Measurements from ENCODE around the gene RNF130.

DNA sequence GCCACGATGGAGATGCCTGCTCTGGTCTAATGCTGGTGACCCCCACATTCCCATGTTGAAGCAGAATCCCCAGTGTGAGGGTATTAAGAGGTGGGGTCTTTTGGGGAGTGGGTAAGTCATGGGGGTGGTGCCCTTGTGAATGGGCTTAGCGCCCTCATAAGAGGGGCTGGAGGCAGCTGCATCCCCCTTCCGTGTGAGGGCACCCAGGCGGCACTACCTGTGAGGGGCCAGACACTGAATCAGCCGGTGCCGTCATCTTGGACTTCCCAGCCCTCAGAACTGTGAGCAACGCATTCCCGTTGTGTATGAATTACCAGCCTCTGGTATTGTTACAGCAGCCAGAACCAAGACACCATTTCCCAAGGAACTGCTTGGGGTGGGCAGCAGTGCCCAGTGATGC lies 27.0 kb upstream of the RNF130 start:
- TF ChIP-seq RAD21 (IDR thresholded peaks at IDR 0.05; ENCODE audit: low read depth) (no peak), YY1 (IDR thresholded peaks at IDR 0.05; ENCODE audit: low read depth) (no peak), ZBTB7A (IDR thresholded peaks at IDR 0.05; ENCODE audit: low read depth) (no peak), EGR1 (IDR thresholded peaks at IDR 0.05) (no peak)
- TF ChIP-seq, protein P1, sequence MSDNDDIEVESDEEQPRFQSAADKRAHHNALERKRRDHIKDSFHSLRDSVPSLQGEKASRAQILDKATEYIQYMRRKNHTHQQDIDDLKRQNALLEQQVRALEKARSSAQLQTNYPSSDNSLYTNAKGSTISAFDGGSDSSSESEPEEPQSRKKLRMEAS (IDR thresholded peaks at IDR 0.05) = no peak
- TF ChIP-seq, protein P2, sequence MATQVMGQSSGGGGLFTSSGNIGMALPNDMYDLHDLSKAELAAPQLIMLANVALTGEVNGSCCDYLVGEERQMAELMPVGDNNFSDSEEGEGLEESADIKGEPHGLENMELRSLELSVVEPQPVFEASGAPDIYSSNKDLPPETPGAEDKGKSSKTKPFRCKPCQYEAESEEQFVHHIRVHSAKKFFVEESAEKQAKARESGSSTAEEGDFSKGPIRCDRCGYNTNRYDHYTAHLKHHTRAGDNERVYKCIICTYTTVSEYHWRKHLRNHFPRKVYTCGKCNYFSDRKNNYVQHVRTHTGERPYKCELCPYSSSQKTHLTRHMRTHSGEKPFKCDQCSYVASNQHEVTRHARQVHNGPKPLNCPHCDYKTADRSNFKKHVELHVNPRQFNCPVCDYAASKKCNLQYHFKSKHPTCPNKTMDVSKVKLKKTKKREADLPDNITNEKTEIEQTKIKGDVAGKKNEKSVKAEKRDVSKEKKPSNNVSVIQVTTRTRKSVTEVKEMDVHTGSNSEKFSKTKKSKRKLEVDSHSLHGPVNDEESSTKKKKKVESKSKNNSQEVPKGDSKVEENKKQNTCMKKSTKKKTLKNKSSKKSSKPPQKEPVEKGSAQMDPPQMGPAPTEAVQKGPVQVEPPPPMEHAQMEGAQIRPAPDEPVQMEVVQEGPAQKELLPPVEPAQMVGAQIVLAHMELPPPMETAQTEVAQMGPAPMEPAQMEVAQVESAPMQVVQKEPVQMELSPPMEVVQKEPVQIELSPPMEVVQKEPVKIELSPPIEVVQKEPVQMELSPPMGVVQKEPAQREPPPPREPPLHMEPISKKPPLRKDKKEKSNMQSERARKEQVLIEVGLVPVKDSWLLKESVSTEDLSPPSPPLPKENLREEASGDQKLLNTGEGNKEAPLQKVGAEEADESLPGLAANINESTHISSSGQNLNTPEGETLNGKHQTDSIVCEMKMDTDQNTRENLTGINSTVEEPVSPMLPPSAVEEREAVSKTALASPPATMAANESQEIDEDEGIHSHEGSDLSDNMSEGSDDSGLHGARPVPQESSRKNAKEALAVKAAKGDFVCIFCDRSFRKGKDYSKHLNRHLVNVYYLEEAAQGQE (IDR thresholded peaks at IDR 0.05; ENCODE audit: low read depth) = no peak
